Calu3 (cell line): ENCODE data around the gene LIPA. TPM values are rescaled to one million over a fixed set of nuclear protein-coding genes. Genes with fewer than 3 reads are reported as not detected.
"Not testable (repeated sequence)": the region's sequence is repeated elsewhere in the genome, so short reads cannot be mapped to it uniquely, and the experiment has no call there.

Source experiments
- BruUV-seq: library from RNA; stranded (reverse); fragments of 400-500 nt; replicated peaks from 2 replicates; lab custom pipeline; 2021; lab: Mats Ljungman, UMichigan
- CTCF ChIA-PET: fragments of 300-600 bp; sonication (Branson Sonifier 250); formaldehyde crosslinking; loops from one replicate; lab custom pipeline; 2022; ENCODE audit warnings: antibody characterized with exemption; lab: Charles Lee
- DNase-seq: peaks from one replicate; pipeline ENCODE4 v3.0.0; 2022
- H3K27ac Mint-ChIP-seq: one replicate; pipeline ENCODE4 v1.8.0; 2022; ENCODE audit warnings: mixed read lengths; ENCODE audit not compliant: unreplicated experiment
- H3K27me3 Mint-ChIP-seq: one replicate; pipeline ENCODE4 v1.8.0; 2022; ENCODE audit warnings: mixed read lengths; ENCODE audit not compliant: unreplicated experiment
- H3K36me3 Mint-ChIP-seq: one replicate; pipeline ENCODE4 v1.8.0; 2022; ENCODE audit warnings: mild to moderate bottlenecking, moderate library complexity, mixed read lengths; ENCODE audit not compliant: insufficient read depth, unreplicated experiment
- H3K4me1 Mint-ChIP-seq: one replicate; pipeline ENCODE4 v1.8.0; 2022; ENCODE audit warnings: mild to moderate bottlenecking, low read depth, mixed read lengths; ENCODE audit not compliant: unreplicated experiment
- H3K4me3 Mint-ChIP-seq: one replicate; pipeline ENCODE4 v1.8.0; 2022; ENCODE audit warnings: mild to moderate bottlenecking, low read depth, moderate library complexity, mixed read lengths; ENCODE audit not compliant: unreplicated experiment
- H3K9me3 Mint-ChIP-seq: one replicate; pipeline ENCODE4 v1.8.0; 2022; ENCODE audit warnings: low read depth, mixed read lengths; ENCODE audit not compliant: unreplicated experiment
- intact Hi-C: fragments of 100-400 bp; cut with micrococcal nuclease; formaldehyde crosslinking; loops from one replicate; pipeline ENCODE4 v1.10.0; 2022; ENCODE audit not compliant: unreplicated experiment
- total RNA-seq: library from RNA; stranded (reverse); gene quantifications from 2 replicates; pipeline ENCODE4 v1.2.3, GENCODE V29; 2022
- TF ChIP-seq, protein P1 (sequence below): fragments of 200-600 bp; IDR thresholded peaks from one replicate; pipeline ENCODE4 v1.8.0; 2022; ENCODE audit warnings: antibody characterized with exemption; ENCODE audit not compliant: unreplicated experiment

The LIPA gene
- total RNA-seq, 1 experiment from 2014 or later = 66.7 TPM

DNA sequence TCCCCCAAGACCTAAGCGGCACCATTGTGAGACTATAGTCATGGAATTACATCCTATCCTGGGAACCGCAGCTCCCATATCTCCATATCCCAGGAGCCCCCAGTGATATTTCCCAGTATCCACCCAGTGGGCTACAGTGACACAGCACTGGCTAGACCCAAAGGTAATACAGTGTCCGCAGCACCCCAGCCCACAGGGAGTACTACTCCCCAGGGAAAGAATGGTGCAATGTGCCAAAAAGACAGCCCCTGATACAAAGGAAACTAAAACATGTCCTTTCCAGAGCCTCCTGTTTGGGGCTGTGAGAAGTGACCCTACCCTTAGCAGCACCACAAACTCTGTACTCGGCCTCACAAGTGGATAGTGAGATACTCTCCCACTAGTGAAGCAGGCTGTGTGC is 45.8 kb upstream of the LIPA start:
- intact Hi-C loops = no loop called here
- no TSS peak for BruUV-seq
- CTCF ChIA-PET = no interaction called here
- H3K4me3 Mint-ChIP-seq = no peak overlapping the region
- no peaks in the 10 kb centered on the region for H3K27me3 Mint-ChIP-seq
- peaks cover 9% of the 10 kb centered on the region for H3K36me3 Mint-ChIP-seq
- peaks cover 3% of the 10 kb centered on the region for H3K9me3 Mint-ChIP-seq
- H3K4me1 Mint-ChIP-seq = peaks cover 17% of the 10 kb centered on the region
- TF ChIP-seq, protein P1, sequence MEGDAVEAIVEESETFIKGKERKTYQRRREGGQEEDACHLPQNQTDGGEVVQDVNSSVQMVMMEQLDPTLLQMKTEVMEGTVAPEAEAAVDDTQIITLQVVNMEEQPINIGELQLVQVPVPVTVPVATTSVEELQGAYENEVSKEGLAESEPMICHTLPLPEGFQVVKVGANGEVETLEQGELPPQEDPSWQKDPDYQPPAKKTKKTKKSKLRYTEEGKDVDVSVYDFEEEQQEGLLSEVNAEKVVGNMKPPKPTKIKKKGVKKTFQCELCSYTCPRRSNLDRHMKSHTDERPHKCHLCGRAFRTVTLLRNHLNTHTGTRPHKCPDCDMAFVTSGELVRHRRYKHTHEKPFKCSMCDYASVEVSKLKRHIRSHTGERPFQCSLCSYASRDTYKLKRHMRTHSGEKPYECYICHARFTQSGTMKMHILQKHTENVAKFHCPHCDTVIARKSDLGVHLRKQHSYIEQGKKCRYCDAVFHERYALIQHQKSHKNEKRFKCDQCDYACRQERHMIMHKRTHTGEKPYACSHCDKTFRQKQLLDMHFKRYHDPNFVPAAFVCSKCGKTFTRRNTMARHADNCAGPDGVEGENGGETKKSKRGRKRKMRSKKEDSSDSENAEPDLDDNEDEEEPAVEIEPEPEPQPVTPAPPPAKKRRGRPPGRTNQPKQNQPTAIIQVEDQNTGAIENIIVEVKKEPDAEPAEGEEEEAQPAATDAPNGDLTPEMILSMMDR = no peak
- no peak for DNase-seq
- H3K27ac Mint-ChIP-seq = no peak overlapping the region

DNA sequence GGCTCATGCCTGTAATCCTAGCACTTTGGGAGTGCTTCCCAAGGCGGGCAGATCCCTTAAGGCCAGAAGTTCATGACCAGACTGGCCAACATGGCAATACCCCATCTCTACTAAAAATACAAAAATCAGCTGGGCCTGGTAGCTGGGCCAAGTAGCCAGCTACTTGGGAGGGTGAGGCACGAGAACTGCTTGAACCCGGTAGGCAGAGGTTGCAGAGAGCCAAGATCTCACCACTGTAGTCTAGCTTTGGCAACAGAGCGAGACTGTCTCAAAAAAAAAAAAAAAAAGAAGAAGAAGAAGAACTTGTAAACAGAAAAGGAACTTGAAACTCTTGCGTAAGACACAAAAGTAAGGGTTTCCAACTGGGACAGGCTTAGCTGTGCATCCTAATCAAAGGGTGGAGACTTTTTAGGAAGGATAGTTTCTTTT is 44.7 kb upstream of the LIPA start:
- intact Hi-C loops = no loop called here
- TF ChIP-seq, protein P1 = no peak
- Mint-ChIP-seq H3K4me1 (peaks cover 13% of the 10 kb centered on the region), H3K27me3 (no peaks in the 10 kb centered on the region), H3K36me3 (no peaks in the 10 kb centered on the region), H3K9me3 (peaks cover 3% of the 10 kb centered on the region), H3K27ac (no peak overlapping the region), H3K4me3 (no peak overlapping the region)
- BruUV-seq = no TSS peak
- CTCF ChIA-PET = no interaction called here
- DNase-seq = no peak

DNA sequence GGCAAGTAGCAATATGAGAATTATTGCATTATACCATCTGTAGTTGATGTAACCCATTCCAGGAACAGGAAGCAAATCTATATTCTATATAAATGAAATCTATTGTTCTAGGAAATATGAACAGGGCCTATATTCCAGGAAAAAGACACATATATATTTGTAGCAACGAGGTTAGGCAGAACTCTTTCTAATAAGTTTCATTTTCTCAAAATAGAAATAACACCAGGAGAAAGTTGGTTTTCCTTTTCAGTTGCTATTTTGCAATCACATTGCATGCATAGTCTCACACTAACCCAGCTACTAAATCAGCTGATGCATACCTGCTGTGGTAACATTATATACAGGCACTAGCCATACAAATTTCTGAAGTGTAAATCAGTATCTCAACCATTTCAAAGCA is 44.0 kb upstream of the LIPA start:
- no TSS peak for BruUV-seq
- intact Hi-C loops = no loop called here
- no peak for DNase-seq
- H3K9me3 Mint-ChIP-seq = peaks cover 3% of the 10 kb centered on the region
- H3K4me3 Mint-ChIP-seq = no peak overlapping the region
- CTCF ChIA-PET = no interaction called here
- peaks cover 9% of the 10 kb centered on the region for H3K4me1 Mint-ChIP-seq
- H3K36me3 Mint-ChIP-seq = no peaks in the 10 kb centered on the region
- H3K27ac Mint-ChIP-seq = no peak overlapping the region
- TF ChIP-seq, protein P1 = no peak
- no peaks in the 10 kb centered on the region for H3K27me3 Mint-ChIP-seq

DNA sequence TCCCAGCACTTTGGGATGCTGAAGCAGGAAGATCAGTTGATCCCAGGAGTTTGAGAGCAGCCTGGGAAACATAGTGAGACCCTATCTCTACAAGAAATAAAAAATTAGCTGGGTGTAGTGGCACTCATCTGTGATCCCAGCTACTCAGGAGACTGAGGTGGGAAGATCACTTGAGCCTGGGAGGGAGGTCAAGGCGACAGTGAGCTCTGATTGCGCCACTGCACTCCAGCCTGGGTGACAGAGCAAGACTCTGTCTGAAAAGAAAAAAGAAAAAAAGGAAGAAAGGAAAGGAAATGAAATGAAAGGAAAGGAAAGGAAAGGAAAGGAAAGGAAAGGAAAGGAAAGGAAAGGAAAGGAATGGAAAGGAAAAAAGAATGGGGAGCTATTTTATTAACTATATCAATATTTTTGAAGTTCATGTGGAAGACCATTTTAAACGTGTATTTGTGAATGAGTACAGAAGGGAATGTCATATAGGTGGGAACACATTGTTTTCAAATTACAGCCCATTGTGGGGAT is 43.2 kb upstream of the LIPA start:
- H3K9me3 Mint-ChIP-seq = peaks cover 3% of the 10 kb centered on the region
- H3K27ac Mint-ChIP-seq = no peak overlapping the region
- no peak for DNase-seq
- H3K4me3 Mint-ChIP-seq = no peak overlapping the region
- H3K36me3 Mint-ChIP-seq = no peaks in the 10 kb centered on the region
- no peaks in the 10 kb centered on the region for H3K27me3 Mint-ChIP-seq
- CTCF ChIA-PET = no interaction called here
- no TSS peak for BruUV-seq
- peaks cover 9% of the 10 kb centered on the region for H3K4me1 Mint-ChIP-seq
- intact Hi-C loops = no loop called here
- TF ChIP-seq, protein P1 = no peak

DNA sequence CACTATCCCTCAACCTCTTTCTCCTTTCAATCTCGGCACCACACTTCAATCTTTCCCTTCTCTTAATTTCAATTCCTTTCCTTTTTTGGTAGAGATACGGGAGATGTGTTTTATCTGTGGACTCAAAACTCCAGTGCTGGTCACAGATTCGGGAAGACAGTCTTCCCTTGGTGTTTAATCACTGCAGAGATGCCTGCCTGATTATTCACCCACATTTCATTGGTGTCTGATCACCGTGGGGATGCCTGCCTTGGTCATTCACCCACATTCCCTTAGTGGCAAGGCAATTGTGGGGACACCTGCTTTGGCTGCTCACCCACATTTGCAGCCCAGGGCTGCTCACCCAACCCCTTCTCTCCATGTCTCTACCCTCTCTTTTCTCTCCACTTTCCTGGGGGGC is 33.7 kb upstream of the LIPA start:
- H3K27me3 Mint-ChIP-seq, CTCF ChIA-PET, H3K9me3 Mint-ChIP-seq, intact Hi-C loops, DNase-seq, BruUV-seq, H3K36me3 Mint-ChIP-seq, H3K4me3 Mint-ChIP-seq: not testable (repeated sequence)
- Mint-ChIP-seq H3K4me1 (peaks cover 43% of the 10 kb centered on the region), H3K27ac (peak overlapping the region; percentile 40)

DNA sequence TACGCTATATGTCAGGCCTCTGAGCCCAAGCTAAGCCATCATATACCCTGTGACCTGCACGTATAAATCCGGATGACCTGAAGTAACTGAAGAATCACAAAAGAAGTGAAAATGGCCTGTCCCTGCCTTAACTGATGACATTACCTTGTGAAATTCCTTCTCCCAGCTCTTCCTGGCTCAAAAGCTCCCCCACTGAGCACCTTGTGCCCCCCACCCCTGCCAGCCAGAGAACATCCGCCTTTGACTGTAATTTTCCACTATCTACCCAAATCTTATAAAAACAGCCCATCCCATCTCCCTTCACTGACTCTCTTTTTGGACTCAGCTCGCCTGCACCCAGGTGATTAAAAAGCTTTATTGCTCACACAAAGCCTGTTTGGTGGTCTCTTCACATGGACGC is 33.1 kb upstream of the LIPA start:
- H3K4me3 Mint-ChIP-seq, BruUV-seq, H3K36me3 Mint-ChIP-seq, DNase-seq, CTCF ChIA-PET, H3K9me3 Mint-ChIP-seq, intact Hi-C loops, H3K27me3 Mint-ChIP-seq: not testable (repeated sequence)
- H3K27ac Mint-ChIP-seq = peak overlapping the region; percentile 40
- peaks cover 45% of the 10 kb centered on the region for H3K4me1 Mint-ChIP-seq
